ENCODE measurements around the gene PIN4.
"Not testable (repeated sequence)": the region's sequence is repeated elsewhere in the genome, so short reads cannot be mapped to it uniquely, and the experiment has no call there.

Gene PIN4

DNA sequence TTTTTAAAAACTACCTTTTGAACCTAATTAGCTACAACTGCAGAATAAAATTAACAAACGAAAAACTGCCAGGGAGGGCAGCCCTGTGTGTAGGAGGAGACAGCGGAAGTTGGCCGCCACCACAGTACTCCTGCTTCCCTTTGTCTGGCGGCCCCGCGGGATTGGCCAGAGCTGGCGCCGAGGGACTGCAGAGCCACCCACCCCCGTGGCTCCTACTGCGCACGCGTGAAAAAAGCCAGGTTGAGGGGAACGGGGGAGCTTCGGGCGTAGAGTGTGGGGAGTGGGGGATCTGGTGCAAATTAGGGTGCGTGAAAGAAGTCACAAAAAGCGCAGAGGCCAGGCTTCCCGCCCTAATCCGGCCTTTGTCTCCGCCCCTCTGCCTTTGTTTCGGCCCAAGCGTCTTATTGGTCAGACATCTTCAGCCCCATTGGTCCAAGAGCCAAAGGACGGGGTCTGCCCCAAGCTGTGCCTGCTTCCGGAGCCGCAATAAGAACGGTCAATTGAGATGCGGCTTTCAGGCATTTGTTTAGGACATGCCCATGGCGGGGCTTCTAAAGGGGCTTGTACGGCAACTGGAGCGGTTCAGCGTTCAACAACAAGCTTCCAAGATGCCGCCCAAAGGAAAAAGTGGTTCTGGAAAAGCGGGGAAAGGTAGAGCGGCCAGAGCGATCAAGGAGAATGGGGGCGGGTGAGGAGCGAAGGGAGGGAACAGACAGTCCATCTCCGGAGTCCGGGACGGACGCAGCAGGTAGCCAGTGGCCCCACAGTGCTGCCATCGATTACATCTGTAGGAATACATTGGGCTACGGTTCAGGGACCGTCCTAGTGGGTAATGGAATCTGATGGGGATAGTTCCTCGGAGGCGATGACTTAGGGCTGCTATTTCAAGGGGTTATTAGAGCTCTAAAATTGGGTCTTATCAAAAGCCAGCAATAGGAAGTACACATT is at the start of gene PIN4:
PIN4 (plus strand) TSS at position 580 of the 948 bp plus-strand sequence; CDS start at position 609, 29 bp downstream.
- peak; percentile 92 to 95 (median 92) for DNase-seq

DNA sequence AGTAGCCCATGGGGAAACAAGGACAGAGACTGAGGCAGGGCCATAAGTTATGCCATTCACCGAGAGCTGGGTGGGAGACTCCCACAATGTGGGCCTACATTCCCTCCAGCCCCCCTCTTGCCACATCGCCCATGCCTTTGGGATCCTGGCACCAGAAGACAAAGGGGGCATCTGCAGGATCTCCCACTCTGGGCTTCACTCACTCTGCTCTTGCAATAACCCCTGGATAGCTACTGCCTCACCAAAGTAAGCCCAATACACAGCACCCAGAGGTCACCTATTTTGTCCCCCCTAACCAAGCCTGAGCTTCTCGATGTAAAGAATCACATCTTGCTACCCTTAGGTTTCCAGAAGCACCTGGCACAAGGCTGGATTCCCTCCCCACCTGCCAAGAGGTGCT is 49.1 kb upstream of the PIN4 start:
- no peak for DNase-seq

DNA sequence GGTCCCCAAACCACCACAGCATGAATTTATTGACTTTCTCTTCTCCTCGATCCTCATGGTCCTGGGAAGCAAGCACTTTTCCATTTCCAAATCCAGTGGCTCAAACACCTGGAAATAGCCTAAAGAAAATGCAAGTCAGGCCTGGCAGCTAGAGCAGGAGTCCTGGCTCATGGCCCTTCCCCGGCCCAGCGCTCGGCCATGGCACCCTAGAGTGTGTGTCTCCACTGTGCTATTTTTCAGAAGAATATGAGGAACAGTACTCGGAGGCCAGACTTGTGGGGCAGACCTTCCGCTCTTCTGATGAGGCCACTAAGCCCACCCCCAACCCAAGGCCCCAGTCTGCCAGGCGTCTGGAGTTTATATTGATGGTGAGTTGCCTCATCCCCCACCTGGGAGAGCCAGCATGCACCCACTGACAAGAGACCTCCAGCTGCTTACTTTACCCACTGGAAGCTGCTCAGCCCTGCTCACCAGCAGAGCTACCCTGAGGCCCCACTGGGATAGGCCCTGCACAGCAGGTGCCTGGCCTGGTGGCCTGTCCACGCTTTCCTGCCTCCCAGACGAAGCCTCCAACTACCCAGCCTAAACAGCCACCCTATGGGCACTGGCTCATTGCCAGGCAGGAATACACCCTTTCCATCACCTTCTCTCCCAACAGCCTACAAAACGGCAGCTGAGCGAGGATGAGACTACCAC is 47.6 kb upstream of the PIN4 start:
- DNase-seq = no peak

DNA sequence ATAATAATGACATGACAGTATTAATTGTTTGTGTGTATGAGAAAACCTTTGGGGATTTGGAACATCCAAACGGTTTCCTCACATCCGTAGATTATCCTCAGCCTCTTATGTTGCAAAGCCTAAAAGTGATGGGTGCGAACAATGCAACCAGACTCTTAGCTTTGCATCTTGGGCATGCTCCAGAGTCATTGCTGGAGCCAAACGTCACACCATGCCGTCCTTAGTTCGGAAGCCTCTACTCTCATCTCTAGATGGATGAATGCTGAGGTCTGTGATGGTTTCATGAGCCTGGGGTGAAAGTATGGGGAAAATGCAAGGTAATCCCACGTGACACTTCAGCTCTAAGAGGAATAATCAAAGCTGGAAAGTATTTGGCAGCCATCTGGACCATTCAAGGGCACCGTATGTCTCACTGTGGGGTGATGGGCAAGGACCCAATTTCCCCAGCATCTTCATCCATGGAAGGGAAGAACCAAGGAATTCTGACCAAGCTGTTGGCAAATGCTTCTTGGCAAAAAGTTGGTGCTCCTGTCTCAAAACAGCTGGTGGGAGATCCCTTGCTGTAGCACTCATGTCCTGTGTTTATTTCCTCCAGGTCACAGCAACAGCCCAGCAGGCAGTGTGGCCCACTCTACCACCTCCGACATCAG is 43.6 kb upstream of the PIN4 start:
- no peak for DNase-seq

DNA sequence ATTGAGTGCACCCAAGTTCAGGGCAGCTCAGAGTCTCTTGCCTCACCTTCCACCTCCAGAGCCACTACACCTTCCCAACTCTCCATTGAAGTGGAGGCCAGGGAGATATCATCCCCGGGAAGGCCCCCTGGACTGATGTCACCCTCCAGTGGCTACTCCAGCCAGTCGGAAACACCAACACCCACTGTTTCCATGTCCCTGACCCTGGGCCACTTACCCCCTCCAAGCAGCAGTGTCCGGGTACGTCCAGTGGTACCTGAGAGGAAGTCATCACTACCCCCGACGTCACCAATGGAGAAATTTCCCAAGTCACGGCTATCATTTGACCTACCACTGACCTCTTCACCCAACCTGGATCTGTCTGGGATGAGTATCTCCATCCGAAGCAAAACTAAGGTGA is 42.0 kb upstream of the PIN4 start:
- no peak for DNase-seq

DNA sequence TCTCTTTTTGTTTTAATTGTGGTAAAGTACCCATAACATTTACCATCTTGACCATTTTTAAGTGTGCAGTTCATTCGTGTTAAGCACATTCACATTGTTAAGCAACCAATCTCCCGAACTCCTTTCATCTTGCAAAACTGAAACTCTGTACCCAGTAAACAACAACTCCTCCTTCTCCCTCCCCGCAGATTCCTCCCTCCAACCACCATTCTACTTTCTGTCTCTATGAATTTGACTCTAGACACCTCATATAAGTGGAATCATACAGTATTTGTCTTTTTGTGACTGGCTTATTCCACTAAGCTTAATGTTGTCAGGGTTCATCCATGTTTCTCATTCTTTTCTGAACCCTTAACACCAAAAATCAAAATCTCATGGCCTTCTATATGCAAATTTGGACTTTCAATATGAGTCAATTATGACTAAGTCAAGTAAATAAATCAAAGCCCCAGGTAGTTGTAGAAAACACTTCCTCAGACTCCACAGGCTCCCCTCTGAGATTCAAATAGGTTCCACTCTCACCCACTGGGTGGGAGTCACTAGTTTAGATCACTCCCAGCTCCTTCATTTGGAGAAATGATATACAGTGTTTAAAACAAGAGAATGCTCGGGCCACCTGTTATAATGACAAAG is 40.1 kb upstream of the PIN4 start:
- no peak for DNase-seq

DNA sequence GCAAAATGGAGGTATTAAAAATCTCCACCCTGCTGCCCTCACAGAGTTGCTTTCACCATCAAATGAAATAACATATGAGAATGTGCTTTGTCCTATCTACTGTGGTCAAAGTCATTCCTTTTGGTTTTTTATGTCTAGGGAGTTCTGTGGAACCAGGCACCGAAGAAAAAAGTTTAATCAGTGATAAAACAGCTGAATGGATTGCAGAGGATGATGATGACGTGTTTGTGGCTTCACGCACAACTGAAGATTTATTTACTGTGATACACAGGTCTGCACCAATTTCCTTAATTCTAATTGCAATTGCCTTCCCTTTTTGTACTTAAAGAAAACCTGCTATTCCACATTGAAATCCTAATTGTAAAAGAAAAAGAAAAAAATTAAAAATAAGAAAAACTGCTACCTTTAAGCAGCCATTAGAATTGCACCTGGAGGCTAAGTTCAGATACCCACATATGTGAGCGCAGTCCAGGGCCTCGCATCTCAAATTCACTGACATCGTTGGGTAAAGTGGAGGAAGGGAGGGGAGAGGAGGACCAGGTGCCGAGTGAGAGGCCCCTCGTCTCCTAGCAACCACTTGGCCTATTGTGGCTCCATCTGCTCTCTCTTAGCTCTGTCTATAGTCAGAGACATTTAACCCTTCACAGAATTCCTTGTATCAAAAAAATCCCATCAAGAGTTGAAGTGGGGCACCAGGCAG is 39.3 kb upstream of the PIN4 start:
- no peak for DNase-seq

DNA sequence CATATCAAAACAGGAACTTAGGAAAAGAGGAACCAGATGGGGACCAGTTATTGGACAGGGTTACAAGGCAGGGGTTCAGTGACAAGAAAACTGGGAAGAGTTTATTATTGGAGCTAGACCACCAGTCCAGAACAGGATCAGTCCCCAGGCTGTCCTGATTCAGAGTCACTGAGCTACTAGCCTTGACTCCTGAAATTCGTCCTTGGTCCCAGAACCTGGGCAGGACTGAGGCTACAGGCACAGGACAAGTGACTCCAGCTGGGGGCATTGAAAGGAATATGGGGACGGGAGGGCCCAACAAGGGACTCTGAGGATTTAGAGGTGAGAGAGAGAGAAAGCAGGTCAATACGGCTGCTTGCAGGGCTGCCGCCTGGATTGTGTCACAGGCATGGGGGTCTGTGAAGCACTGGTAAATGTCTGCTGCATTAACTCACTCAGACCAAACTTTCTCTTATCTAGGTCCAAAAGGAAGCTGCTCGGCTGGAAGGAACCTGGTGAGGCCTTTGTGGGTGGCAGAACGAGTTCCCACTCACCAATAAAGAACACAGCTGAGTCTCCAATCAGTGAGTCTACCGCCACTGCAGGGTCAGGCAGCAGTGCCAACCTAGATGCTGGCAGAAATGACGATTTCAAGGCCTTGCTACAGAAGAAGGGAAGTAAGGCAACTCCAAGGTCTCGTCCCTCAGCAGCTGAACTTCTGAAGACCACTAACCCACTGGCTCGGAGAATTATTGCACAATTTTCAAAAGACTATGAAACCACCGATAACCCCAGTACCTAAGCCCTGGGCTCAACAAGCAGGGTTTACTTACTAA is 38.6 kb upstream of the PIN4 start:
- DNase-seq = no peak

DNA sequence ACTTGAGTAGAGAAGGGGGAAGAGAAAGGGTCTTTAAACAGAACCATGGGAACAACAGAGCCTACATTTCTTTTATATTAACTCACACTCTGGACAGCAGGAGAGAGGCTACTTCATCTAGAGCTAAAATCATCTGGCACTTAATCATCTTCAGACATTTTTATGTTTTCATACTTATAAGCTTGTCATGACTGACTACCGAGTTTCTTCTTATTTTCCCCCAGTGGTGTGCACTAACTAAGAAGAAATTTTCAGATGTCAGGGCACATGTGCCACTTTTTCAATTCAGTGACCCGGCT is 38.0 kb upstream of the PIN4 start:
- no peak for DNase-seq

DNA sequence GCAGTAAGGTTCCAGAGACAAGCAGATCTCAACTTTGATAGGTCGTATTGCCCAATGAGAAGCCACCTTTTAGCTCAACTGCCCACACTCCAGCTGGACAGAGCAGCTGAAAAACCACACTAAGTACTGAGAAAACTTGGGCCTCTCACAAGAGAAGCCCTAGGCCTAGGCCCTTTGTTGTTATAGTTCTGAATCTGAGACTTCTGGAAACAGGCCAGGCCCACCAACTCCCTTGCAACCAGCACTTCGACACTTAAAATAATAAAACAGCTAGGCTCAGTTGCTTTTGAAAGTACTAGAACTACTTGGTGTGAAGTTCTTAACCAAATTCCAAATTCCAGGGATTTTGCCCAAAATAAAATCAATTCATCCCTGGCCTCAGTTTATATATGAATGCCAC is 36.4 kb upstream of the PIN4 start:
- no peak for DNase-seq

DNA sequence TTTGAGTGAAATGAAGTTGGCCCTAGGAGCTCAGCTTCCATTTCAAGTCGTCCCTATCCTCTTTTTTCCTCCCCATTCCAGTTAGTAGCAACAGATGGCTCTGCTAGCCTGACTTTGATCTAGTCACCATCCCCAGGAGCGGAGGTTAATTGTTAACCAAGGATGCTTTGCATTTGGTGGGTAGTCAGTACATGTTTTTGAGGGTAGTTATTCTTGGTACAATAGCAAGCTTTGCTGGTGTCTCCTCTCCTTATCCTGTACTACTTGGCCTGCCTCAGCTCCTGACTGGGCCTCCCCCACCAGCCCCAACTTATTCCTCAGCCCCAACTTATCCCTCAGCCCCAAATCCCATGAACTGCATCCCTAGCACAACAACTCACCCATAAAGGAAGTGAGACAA is 35.0 kb upstream of the PIN4 start:
- DNase-seq = no peak

DNA sequence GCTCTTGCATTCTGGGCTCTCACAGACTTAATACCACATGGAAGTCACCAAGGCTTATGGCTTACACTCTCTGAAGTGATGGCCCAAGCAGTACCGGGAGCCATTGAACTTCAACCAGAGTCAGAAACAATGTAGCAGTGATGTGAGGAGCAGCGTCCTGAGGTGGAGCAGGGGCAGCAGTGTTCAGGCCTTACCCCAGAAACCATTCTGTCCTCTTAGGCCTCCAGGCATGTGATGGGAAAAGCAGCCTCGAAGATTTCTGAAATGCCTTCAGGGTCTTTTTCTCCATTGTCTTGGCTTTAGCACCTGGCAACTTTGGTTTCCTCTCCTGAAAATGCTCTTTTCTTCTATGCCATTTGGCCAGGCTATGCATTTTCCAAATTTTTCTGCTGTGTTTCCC is 22.8 kb upstream of the PIN4 start:
- DNase-seq = no peak

DNA sequence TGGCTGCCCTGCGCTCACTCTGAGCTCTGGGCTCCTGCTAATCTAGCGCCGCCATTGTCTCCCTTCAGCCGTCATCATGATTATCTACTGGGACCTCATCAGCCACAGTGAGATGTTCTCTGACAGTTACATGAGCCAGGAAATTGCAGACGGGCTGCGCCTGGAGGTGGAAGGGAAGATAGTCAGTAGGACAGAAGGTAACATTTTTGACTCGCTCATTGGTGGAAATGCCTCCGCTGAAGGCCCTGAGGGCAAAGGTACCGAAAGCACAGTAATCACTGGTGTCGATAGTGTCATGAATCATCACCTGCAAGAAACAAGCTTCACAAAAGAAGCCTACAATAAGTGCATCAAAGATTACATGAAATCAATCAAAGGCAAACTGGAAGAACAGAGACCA is 21.8 kb upstream of the PIN4 start:
- DNase-seq = no peak

DNA sequence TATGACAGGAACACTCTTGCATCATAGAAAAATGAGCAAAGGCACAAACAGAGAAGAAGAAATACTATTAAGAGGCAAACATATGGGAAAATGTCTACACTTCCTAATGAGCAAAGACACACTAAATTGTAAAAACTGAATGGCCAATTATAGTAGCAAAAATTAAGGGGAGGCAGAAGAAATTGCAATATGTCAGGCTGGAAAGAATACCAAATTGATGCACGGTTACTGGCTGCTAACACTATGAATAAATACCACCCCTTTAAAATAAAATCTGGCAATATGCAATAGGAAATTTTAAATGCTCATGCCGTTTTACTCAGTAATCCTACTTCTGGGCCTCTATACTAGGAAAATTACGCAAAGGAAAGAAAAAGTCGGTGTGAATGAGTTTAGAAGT is 16.0 kb upstream of the PIN4 start:
- no peak for DNase-seq

DNA sequence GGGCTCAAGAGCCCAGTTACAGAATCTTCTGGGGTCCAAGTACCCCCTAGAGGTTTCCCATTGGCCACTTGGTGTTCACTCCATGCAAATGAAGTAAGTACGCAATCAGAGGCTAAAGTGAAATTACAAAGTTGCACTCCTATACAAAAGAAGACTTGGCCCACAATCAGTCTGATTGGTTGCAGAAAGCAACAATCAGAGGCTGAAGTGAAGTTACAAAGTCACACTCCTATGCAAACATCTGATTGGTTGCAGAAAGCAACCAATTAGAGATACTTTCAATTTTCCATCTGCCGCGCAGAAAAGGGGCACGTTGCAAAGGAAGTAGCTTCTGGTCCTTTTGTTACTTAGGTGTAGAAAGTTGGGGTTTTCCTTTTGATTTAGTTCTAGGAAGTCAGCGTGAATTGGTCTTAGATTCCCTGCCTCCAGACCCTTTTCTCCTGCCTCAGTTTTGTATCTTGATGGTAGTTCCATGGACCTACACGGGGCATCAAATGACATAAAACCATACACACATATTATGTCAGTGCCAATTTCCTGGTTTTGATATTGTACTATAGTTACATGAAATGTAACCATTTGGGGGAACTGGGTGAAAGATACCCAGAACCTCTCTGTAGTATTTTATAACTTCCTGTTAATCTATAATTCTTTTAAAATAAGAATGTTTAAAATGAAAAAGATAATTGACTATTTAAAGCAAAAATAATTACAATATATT is 12.4 kb upstream of the PIN4 start:
- peak; percentile 22 to 42 (median 33) for DNase-seq

DNA sequence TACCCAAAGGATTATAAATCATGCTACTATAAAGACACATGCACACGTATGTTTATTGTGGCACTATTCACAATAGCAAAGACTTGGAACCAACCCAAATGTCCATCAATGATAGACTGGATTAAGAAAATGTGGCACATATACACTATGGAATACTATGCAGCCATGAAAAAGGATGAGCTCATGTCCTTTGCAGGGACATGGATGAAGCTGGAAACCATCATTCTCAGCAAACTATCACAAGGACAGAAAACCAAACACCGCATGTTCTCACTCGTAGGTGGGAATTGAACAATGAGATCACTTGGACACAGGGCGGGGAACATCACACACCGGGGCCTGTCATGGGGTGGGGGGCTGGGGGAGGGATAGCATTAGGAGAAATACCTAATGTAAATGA is 5.3 kb upstream of the PIN4 start:
- not testable (repeated sequence) for DNase-seq

DNA sequence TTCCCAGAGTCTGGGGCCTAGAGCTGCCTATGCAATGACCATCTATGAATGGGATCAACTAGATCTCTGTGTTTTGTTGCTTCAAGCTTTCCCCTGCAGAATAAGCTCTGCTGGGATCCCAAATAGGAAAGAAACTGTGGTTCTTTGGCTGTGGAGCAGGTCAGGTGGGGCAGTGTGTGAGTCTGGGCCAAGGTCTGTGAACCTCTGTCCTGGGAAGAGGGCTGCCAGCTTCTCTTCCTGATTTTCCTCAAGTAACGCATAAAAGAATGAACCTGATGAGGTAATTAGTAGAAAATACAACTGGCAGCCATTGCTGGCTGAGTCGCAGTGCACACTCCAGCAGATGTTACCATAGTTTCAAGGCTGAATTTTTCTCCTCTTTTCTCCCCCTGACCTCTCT is 4.6 kb upstream of the PIN4 start:
- DNase-seq = no peak

DNA sequence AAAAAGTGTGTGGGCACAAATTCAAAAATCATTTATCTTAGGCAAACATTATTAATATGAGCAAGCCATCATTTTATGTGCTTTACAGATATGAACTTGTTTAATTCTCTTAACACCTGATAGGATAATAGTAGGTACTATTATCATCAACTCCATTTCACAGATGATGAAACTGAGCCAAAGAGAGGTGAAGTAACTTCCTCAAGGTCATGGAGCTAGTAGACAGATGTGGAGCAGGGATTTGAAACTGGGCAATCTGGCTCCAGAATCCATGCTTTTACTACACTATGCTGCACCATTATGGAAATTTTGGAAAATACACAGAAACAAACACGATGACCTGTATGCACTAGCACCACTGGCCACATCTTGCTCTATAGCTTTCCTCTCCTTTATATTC is 1.0 kb upstream of the PIN4 start:
- peak in 1 of 3 donors; percentile 1 for DNase-seq

DNA sequence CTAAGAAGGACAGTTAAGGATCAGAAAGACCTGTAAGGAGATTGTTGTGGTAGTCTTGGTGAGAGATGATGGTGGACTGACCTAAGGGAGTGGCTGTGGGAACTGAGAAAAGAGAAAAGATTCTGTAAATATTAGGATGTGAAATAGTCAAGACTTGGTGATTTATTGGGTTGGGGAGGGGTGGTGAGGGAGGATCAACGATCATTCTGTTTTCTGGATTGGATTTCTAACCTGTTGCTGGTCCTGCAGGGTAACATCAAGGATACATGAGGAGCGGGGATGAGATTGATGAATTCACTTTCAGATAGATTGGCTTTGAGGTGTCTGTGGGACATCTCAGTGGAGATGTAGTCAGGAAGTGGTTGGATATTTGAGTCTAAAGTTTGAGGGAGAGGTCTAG is 1.4 kb downstream of the PIN4 start:
- no peak for DNase-seq

DNA sequence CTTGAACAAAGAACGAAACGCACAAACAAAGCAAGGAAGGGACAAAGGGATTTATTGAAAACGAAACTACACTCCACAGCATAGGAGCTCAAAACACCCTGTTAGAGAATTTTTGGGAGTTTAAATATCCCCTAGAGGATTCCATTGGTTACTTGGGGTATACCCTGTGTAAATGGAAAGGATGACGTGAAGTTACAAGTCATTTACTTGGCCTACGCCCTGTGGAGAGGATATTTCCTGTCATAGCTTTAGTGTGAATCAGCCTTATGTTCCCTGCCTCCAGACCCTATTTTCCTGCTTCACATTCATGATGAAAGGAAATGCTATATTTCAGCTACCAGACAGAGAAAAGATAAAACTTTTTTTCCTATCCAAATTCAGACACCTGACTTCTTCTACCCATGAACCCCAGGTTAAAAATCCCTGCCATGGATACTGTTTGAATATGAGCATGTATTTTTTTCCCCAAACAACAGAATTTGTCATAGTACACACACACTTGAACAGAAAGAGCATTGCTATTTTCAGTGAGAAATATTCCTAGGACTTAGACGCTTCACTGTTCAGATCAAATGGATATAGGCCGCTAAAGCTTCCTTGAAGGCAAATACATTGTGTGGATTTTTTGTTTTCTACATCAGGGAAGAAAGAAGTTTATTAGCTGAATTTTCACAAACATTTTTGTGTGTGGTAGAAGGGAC is 20.4 kb downstream of the PIN4 start:
- no peak for DNase-seq
